Liver (tissue), 3 donors: Measurements from ENCODE around the gene PRR5L.

Source experiments
- CTCF ChIP-seq: fragments of 150-350 bp; IDR thresholded peaks from 2 replicates; pipeline ENCODE4 v1.5.1; 2017; ENCODE audit warnings: improper control_type of control experiment, low read depth, low read length; ENCODE audit not compliant: missing input control
- FOXA2 ChIP-seq: IDR thresholded peaks from 2 replicates; pipeline ENCODE4 v1.6.1; 2016; ENCODE audit warnings: antibody characterized with exemption
- MAX ChIP-seq: IDR thresholded peaks from 2 replicates; pipeline ENCODE4 v1.6.1; 2016; ENCODE audit warnings: antibody characterized with exemption
- SP1 ChIP-seq: IDR thresholded peaks from 2 replicates; pipeline ENCODE4 v1.6.1; 2018; ENCODE audit warnings: antibody characterized with exemption, mild to moderate bottlenecking
- TAF1 ChIP-seq: conservative IDR thresholded peaks from 2 replicates; pipeline ENCODE4 v1.6.1; 2016; ENCODE audit warnings: antibody characterized with exemption, mild to moderate bottlenecking
- YY1 ChIP-seq: IDR thresholded peaks from 2 replicates; pipeline ENCODE4 v1.6.1; 2016; ENCODE audit warnings: antibody characterized with exemption, mild to moderate bottlenecking
- ZBTB33 ChIP-seq: IDR thresholded peaks from 2 replicates; pipeline ENCODE4 v1.6.1; 2016; ENCODE audit warnings: antibody characterized with exemption
- donor health status: healthy.
- donor health status: healthy.

- TF ChIP-seq YY1 (no peak), CTCF (no peak), ZBTB33 (no peak), MAX (no peak), FOXA2 (no peak), SP1 (no peak), TAF1 (no peak)
These were observed 141.3 kb downstream of the PRR5L start for GRCh38 chr11:36437413-36437812.
